Measurements from ENCODE around the gene LILRA6. TPM values are rescaled to one million over a fixed set of nuclear protein-coding genes. Genes with fewer than 3 reads are reported as not detected.
"Not testable (repeated sequence)": the region's sequence is repeated elsewhere in the genome, so short reads cannot be mapped to it uniquely, and the experiment has no call there.

LILRA6 gene
- total and polyA plus RNA-seq, 2 of the 8 experiments (the other 6 are each of a cell fraction or from before 2014, with no cell fraction given) = not detected

DNA sequence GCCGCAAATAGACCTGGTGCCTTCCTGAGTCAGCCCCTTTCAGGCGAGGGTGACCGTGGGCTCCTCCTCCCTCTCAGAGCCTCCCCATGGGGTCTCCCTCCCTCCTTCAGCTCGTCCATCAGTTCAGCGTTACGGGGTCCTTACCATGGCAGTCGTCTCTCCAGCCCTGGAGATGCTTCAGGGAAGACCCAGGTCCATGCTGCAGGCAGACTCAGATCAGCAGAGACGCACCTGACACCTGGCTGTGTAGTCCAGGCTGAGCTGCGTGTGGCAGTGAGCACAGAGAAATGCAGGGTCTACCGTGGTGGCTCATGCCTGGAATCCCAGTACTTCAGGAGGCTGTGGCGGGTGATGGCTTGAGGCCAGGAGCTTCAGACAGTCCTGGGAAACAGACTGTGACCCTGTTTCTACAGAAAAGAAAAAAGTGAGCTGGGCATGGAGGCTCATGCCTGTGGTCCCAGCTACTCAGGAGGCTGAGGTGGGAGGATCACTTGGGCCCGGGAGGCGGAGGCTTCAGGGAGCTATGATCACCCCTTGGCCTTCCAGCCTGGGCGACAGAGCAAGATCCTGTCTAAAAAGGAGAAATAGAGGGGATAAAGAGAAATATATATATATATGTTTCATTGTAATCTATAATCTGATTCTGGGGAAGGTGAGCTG lies 19.2 kb downstream of the LILRA6 start:
- H2BK120ac ChIP-seq (replicated peaks; ENCODE audit: low read depth, low read length); H3K14ac ChIP-seq (ENCODE audit: insufficient read length); H3K18ac ChIP-seq (ENCODE audit: extremely low read depth, low read length); H3K4ac ChIP-seq (replicated peaks; ENCODE audit: insufficient read length, low read depth, low read length); H3K27ac ChIP-seq (ENCODE audit: low read depth, low read length); FAIRE-seq; DNase-seq (ENCODE audit: low read depth in 1 of 2, low spot score in 2 of 2); H3K4me1 ChIP-seq (replicated peaks in 1 of 4; ENCODE audit: control insufficient read depth in 3 of 4, insufficient read depth in 4 of 4, low read length in 3 of 4); H3K4me2 ChIP-seq (ENCODE audit: insufficient read depth in 1 of 2, low read depth in 2 of 2, low read length in 2 of 2); H4K91ac ChIP-seq (replicated peaks; ENCODE audit: insufficient read length, low read length); H3K79me2 ChIP-seq (ENCODE audit: control insufficient read depth in 1 of 2, insufficient read depth in 2 of 2, low read length in 2 of 2); H2AFZ ChIP-seq (ENCODE audit: low read length); H2BK12ac ChIP-seq (ENCODE audit: low read depth, low read length); H3K79me1 ChIP-seq (ENCODE audit: low read depth, low read length); H2BK15ac ChIP-seq (ENCODE audit: low read length); H3K23ac ChIP-seq (ENCODE audit: insufficient read length); H3K27me3 ChIP-seq (replicated peaks in 1 of 4; ENCODE audit: control insufficient read depth in 3 of 4, extremely low read depth in 1 of 4, insufficient read depth in 3 of 4, low read length in 3 of 4); H3K4me3 ChIP-seq (ENCODE audit: extremely low read depth in 1 of 4, insufficient read depth in 2 of 4, low read depth in 3 of 4, low read length in 4 of 4); H3K9ac ChIP-seq (replicated peaks in 1 of 4; ENCODE audit: extremely low read depth in 1 of 4, low read depth in 3 of 4, low read length in 3 of 4); H4K5ac ChIP-seq (ENCODE audit: insufficient read length, low read depth, low read length); H3K23me2 ChIP-seq (ENCODE audit: low read depth, low read length); H3K56ac ChIP-seq (replicated peaks; ENCODE audit: insufficient read length, low read depth, low read length); H2BK5ac ChIP-seq (ENCODE audit: low read depth, low read length); H2BK20ac ChIP-seq (ENCODE audit: low read length); H4K20me1 ChIP-seq (replicated peaks in 1 of 2; ENCODE audit: control insufficient read depth in 1 of 2, insufficient read depth in 2 of 2, low read length in 2 of 2); H2AK5ac ChIP-seq (ENCODE audit: low read depth, low read length); H3K9me3 ChIP-seq (ENCODE audit: insufficient read depth in 2 of 2, low read depth in 1 of 2, low read length in 1 of 2); H3K36me3 ChIP-seq (ENCODE audit: control insufficient read depth in 2 of 4, insufficient read depth in 4 of 4, low read length in 3 of 4); H4K8ac ChIP-seq (ENCODE audit: extremely low read depth, insufficient read depth, low read length): not testable (repeated sequence)
- POLR2A ChIA-PET (ENCODE audit: partially characterized antibody) = interaction anchor here (0.8 to 5.4 kb wide), 5 partner anchors 9 to 23 kb away, joined by 3 to 33 read pairs (median 11); partner anchors contain the start of gene RPS9
- WGBS, 2 experiments (ENCODE audit: extremely low coverage in 1 of 2, insufficient coverage in 1 of 2, insufficient read length in 1 of 2, insufficient replicate concordance in 2 of 2, low coverage in 1 of 2, low lambda C conversion rate in 2 of 2, missing lambda C conversion rate in 1 of 2) = 82% methylated on average over 14 of the region's 14 CpGs; no CpG with 5 or more reads in 1 of the 2 experiments
- CTCF ChIA-PET (ENCODE audit: partially characterized antibody) = interaction anchor here (1.3 to 1.9 kb wide), 2 partner anchors 9 to 168 kb away, joined by 5 to 6 read pairs; no protein-coding TSS in a partner anchor
